Ovary (tissue), 3 donors: ENCODE data around the gene ELANE.

Source experiments
- POLR2A ChIP-seq: fragments of 450-650 bp; IDR thresholded peaks from one replicate; pipeline ENCODE4 v1.6.1; 2017; ENCODE audit warnings: antibody characterized with exemption, mild to moderate bottlenecking, moderate library complexity
- TF ChIP-seq, protein P1 (sequence below), 3 donors: fragments of 450-650 bp in 2 of 3; fragments of 200-600 bp in 1 of 3; IDR thresholded peaks; one replicate each; pipeline versions ENCODE4 v1.5.1 to v1.8.0; 2016 to 2022; ENCODE audit warnings: antibody characterized with exemption in 3 of 3, mild to moderate bottlenecking in 1 of 3
- donor health status: DM: no; HTN: no; CAD: no.

DNA sequence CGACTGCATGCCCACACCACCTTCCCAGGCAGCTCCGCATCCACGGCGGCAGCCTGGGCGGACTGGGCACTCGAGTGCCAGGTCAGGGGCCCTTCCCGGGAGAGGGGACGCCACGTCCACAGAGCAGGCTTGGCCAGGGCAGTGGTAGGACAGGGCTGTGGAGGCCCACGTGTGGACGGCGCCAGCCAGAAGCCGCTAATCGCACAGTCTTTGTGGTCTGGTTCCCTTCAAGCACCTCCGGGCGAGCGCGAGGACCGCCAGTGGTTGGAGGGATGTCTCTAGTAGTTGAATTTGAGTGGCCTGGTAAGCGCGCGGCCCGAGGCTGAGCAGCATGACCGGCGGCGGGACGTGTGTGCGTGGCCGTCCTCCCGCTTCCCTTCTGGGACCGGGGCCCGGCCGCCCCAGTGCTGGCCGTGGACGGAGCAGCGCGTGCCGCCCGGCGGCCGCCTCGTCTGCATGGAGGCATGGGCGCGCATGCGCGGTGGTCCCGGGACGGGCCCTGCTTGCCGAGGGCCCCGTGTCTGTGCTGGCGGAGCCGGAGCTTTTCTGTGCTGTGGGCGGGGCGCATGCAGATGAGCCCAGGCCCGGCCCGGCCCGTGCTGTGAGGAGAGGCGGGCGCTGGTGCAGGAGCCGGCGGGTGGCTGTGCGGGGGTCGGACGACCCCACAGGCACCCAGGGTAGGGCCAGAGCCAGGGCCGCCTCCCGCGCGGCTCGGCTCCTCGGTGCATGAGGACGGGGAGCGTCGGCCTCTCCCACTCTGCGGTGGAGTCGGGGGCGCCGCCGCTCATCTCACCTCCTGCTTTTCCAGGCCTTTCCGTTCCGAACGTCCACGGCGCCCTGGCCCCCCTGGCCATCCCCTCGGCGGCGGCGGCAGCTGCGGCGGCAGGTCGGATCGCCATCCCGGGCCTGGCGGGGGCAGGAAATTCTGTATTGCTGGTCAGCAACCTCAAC, 46.2 kb upstream of the ELANE start:
- TF ChIP-seq POLR2A: no peak
- TF ChIP-seq, protein P1, sequence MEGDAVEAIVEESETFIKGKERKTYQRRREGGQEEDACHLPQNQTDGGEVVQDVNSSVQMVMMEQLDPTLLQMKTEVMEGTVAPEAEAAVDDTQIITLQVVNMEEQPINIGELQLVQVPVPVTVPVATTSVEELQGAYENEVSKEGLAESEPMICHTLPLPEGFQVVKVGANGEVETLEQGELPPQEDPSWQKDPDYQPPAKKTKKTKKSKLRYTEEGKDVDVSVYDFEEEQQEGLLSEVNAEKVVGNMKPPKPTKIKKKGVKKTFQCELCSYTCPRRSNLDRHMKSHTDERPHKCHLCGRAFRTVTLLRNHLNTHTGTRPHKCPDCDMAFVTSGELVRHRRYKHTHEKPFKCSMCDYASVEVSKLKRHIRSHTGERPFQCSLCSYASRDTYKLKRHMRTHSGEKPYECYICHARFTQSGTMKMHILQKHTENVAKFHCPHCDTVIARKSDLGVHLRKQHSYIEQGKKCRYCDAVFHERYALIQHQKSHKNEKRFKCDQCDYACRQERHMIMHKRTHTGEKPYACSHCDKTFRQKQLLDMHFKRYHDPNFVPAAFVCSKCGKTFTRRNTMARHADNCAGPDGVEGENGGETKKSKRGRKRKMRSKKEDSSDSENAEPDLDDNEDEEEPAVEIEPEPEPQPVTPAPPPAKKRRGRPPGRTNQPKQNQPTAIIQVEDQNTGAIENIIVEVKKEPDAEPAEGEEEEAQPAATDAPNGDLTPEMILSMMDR (IDR thresholded peaks at IDR 0.05): no peak
